ENCODE data around the gene GAD1. TPM values are rescaled to one million over a fixed set of nuclear protein-coding genes. Genes with fewer than 3 reads are reported as not detected.

The GAD1 gene
- total and polyA plus RNA-seq, 11 donors = 0.04 to 0.51 (median 0.35) TPM; not detected in 7

DNA sequence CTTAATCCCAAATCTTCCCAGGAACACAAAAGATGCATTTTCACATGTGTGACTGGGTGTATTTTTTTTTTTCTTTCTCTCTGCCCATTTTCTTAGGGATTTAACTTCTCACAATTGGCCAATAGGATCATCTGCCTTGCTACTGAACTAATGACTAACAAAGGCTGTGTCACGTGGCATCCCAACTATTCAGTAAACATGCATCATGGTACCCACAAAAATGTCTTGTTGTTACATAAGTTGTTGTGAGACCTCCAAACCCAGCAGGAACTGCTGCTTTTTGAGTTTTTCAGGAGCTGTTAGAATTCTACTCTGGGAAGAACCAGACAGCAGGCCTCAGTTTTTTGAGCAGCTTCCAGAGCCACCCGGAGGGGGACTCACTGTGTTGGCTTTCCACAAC lies 31.9 kb downstream of the GAD1 start:
- H3K4me3 ChIP-seq = no peak overlapping the region
- H3K27me3 ChIP-seq = peaks cover 0 to 20% (median under 1%) of the 10 kb centered on the region in 9 donors
- TF ChIP-seq, protein P1, sequence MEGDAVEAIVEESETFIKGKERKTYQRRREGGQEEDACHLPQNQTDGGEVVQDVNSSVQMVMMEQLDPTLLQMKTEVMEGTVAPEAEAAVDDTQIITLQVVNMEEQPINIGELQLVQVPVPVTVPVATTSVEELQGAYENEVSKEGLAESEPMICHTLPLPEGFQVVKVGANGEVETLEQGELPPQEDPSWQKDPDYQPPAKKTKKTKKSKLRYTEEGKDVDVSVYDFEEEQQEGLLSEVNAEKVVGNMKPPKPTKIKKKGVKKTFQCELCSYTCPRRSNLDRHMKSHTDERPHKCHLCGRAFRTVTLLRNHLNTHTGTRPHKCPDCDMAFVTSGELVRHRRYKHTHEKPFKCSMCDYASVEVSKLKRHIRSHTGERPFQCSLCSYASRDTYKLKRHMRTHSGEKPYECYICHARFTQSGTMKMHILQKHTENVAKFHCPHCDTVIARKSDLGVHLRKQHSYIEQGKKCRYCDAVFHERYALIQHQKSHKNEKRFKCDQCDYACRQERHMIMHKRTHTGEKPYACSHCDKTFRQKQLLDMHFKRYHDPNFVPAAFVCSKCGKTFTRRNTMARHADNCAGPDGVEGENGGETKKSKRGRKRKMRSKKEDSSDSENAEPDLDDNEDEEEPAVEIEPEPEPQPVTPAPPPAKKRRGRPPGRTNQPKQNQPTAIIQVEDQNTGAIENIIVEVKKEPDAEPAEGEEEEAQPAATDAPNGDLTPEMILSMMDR (IDR thresholded peaks at IDR 0.05) = no peak
- no peak for TF ChIP-seq POLR2A (IDR thresholded peaks at IDR 0.05)
- WGBS, 4 donors = 85 to 92% (median 87%) methylated on average over 2 of the region's 2 CpGs
- no peaks in the 10 kb centered on the region for H3K9me3 ChIP-seq
- H3K27ac ChIP-seq = no peak overlapping the region
- H3K4me1 ChIP-seq = peaks cover 0 to 5% (median 0%) of the 10 kb centered on the region in 12 donors
- H3K36me3 ChIP-seq = no peaks in the 10 kb centered on the region
- DNase-seq (no peak), ATAC-seq (no peak)
- intact Hi-C loops (cut with DNase I) = no loop called here

DNA sequence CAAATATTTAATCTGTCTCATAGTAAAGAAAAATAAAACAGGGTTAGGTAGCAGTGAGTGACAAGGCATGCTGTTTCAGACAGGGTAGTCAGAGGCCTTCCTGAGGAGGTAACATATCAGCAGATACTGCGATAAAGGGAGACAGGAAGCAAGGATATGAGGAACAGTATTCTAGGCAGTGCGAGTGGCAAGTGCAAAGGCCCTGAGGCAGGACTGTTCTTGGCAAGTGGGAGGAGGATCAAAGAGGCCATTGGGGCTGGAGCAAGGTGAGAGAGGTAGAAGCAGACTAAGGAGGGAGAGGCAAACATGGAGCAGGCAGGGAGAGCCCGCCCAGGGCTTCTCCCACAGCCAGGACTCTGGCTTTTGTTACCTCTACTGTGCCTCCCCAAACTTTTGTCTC lies 33.6 kb downstream of the GAD1 start:
- no peak for TF ChIP-seq POLR2A (IDR thresholded peaks at IDR 0.05)
- TF ChIP-seq, protein P1 (IDR thresholded peaks at IDR 0.05) = no peak
- ATAC-seq = no peak

DNA sequence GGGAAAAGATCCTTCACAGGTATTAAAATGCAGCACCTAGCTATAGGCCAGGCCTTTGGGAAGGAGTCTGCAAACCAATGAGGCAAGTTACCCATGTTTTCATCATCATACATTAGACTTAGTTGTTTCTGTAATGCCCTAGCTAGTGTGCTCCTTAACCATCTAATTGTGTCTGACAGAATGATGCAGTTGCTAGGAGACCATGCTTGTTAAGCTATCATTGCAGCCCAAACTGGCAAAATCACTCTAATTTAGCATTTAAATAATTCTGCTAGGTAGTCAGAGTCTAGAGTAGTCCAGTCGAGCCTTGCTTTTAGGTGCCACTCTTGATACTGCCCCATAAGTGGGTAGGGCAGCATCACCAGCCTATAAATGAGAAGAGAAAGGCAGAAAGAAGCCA lies 34.9 kb downstream of the GAD1 start:
- 76 to 90% (median 86%) methylated on average over 1 of the region's 1 CpG for WGBS, 4 donors
- no peak for ATAC-seq
- DNase-seq = no peak
- Histone ChIP-seq H3K27me3 (peaks cover 0 to 7% (median 0%) of the 10 kb centered on the region in 9 donors), H3K4me3 (no peak overlapping the region), H3K9me3 (no peaks in the 10 kb centered on the region), H3K27ac (no peak overlapping the region), H3K36me3 (no peaks in the 10 kb centered on the region), H3K4me1 (no peaks in the 10 kb centered on the region)
- no peak for TF ChIP-seq POLR2A (IDR thresholded peaks at IDR 0.05)
- TF ChIP-seq, protein P1 (IDR thresholded peaks at IDR 0.05) = no peak
- intact Hi-C loops (cut with DNase I) = no loop called here

More for the DNA sequence above, 33.6 kb downstream of the GAD1 start:
- Histone ChIP-seq H3K27me3 (peaks cover 0 to 12% (median 0%) of the 10 kb centered on the region in 9 donors), H3K27ac (no peak overlapping the region), H3K36me3 (no peaks in the 10 kb centered on the region), H3K4me1 (no peaks in the 10 kb centered on the region), H3K4me3 (no peak overlapping the region), H3K9me3 (no peaks in the 10 kb centered on the region)
- 87 to 93% (median 89%) methylated on average over 3 of the region's 3 CpGs for WGBS, 4 donors
- no peak for DNase-seq
- intact Hi-C loops (cut with DNase I) = no loop called here

DNA sequence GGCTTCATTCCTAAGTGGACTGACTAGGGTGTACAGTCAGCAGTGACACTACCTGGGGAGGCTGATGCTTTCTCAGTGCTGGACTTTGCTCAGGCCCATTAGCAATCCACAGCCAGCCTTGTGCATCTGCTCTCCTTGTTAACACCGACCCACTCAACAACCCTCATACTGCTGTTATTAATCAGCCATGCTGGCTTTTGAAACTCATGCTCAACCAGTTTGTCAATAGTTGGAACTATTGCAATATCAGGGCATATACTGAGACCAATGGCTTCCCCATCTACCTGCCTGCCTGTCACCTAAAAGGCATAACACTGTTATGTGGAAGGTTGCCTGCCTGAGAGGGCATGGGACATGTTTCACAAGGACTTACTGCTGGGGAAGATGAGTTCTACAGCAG lies 39.4 kb downstream of the GAD1 start:
- 92 to 100% (median 93%) methylated on average over 1 of the region's 1 CpG for WGBS, 4 donors
- no peak for ATAC-seq

More for the DNA sequence above, 39.4 kb downstream of the GAD1 start:
- TF ChIP-seq POLR2A (IDR thresholded peaks at IDR 0.05) = no peak
- TF ChIP-seq, protein P1 (IDR thresholded peaks at IDR 0.05) = no peak
- H3K9me3 ChIP-seq = no peaks in the 10 kb centered on the region
- H3K36me3 ChIP-seq = no peaks in the 10 kb centered on the region
- H3K27ac ChIP-seq = no peak overlapping the region
- no peak overlapping the region for H3K4me3 ChIP-seq
- H3K4me1 ChIP-seq = no peaks in the 10 kb centered on the region
- intact Hi-C loops (cut with DNase I) = no loop called here
- DNase-seq = no peak
- peaks cover 0 to 7% (median 0%) of the 10 kb centered on the region in 9 donors for H3K27me3 ChIP-seq
